ENCODE measurements around the gene TNKS1BP1.

The TNKS1BP1 gene

GRCh38 chr11:57251037-57251436, 73.7 kb downstream of the TNKS1BP1 start:
- no peak for DNase-seq
